A549 (cell line): ENCODE results near the gene TBC1D21. TPM values are rescaled to one million over a fixed set of nuclear protein-coding genes. Genes with fewer than 3 reads are reported as not detected.

Experiments
- ATAC-seq, 2 experiments: fragments of 200-7000 bp in 1 of 2; fragments of >200 bp in 1 of 2; cut with Nextera tagmentation in 1 of 2; cut with Tn5 transposase in 1 of 2; 3 replicates each; pipeline versions ENCODE4 v1.8.0 to v1.9.1; 2018 to 2020; ENCODE audit warnings: mild to moderate bottlenecking in 1 of 2, moderate library complexity in 1 of 2
- CTCF ChIA-PET: fragments of 300-600 bp; sonication (Branson Sonifier 250); formaldehyde crosslinking; extraction: SDS; loops from one replicate; lab custom pipeline; 2021; ENCODE audit warnings: antibody characterized with exemption, inconsistent platforms; lab: Yijun Ruan, JAX
- POLR2A ChIA-PET: fragments of 350-600 bp; formaldehyde crosslinking; extraction: SDS; loops from one replicate; lab custom pipeline; 2021; ENCODE audit warnings: antibody characterized with exemption, inconsistent platforms; lab: Yijun Ruan, JAX
- DNase-seq, 2 experiments: peaks; one replicate each; pipeline versions ENCODE4 v3.0.0 to v3.0.0-alpha.2; 2011 to 2016; ENCODE audit warnings: low read depth in 1 of 2, low spot score in 1 of 2
- FAIRE-seq: peaks from 2 replicates; lab custom pipeline; 2011; peaks lifted over from hg19 to GRCh38; lab: Jason Lieb, UNC
- H3K27ac ChIP-seq, 2 experiments: fragments of >200 bp; sonication (Bioruptor Twin); formaldehyde crosslinking; 3 replicates each; pipeline ENCODE4 v1.5.1; 2016 to 2017
- H3K4me1 ChIP-seq: fragments of >200 bp; sonication (Bioruptor Twin); formaldehyde crosslinking; 3 replicates; pipeline ENCODE4 v1.6.1; 2016
- H3K4me2 ChIP-seq: fragments of >200 bp; sonication (Bioruptor Twin); formaldehyde crosslinking; 3 replicates; pipeline ENCODE4 v1.6.1; 2016
- H3K4me3 ChIP-seq: fragments of >200 bp; sonication (Bioruptor Twin); formaldehyde crosslinking; 3 replicates; pipeline ENCODE4 v1.5.1; 2016
- H3K9me3 ChIP-seq: fragments of >200 bp; sonication (Bioruptor Twin); formaldehyde crosslinking; 3 replicates; pipeline ENCODE4 v1.6.1; 2016
- BHLHE40 ChIP-seq: IDR thresholded peaks from 2 replicates; pipeline ENCODE4 v1.6.1; 2012; ENCODE audit warnings: low read depth, low read length, inconsistent platforms
- CEBPB ChIP-seq, 2 experiments: fragments of >200 bp in 1 of 2; sonication (Bioruptor Twin) in 1 of 2; formaldehyde crosslinking in 1 of 2; IDR thresholded peaks; 2 replicates each; pipeline ENCODE4 v1.6.1; 2012 to 2016
- CHD2 ChIP-seq: fragments of 150-350 bp; IDR thresholded peaks from 2 replicates; pipeline ENCODE4 v1.6.1; 2014; ENCODE audit warnings: low read length; ENCODE audit not compliant: partially characterized antibody
- EHMT2 ChIP-seq: fragments of 200-600 bp; sonication (generic); IDR thresholded peaks from 2 replicates; pipeline ENCODE4 v1.6.1; 2016; ENCODE audit warnings: antibody characterized with exemption, low read depth, mild to moderate bottlenecking, moderate library complexity
- FOSL2 ChIP-seq, 2 experiments: fragments of 450-650 bp in 1 of 2; fragments of >200 bp in 1 of 2; sonication (Bioruptor Twin) in 1 of 2; formaldehyde crosslinking; IDR thresholded peaks; 2 replicates each; pipeline versions ENCODE4 v1.5.0 to v1.6.1; 2016 to 2020; ENCODE audit warnings: mild to moderate bottlenecking in 1 of 2, moderate library complexity in 1 of 2
- HDAC2 ChIP-seq: fragments of 200-600 bp; sonication (generic); IDR thresholded peaks from 2 replicates; pipeline ENCODE4 v1.6.1; 2016
- HEYL ChIP-seq: fragments of 250-450 bp; sonication (Bioruptor Pico); IDR thresholded peaks from 2 replicates; pipeline ENCODE4 v1.8.0; 2021; ENCODE audit warnings: mild to moderate bottlenecking, moderate library complexity
- HMGXB4 ChIP-seq: fragments of 250-450 bp; sonication (Bioruptor Pico); IDR thresholded peaks from 2 replicates; pipeline ENCODE4 v1.5.0; 2021; ENCODE audit warnings: mild to moderate bottlenecking, moderate library complexity, borderline replicate concordance
- HOXB13 ChIP-seq: fragments of 250-450 bp; sonication (Bioruptor Pico); IDR thresholded peaks from 2 replicates; pipeline ENCODE4 v1.5.0; 2020; ENCODE audit warnings: low read depth, mild to moderate bottlenecking, moderate library complexity
- JUNB ChIP-seq: fragments of >200 bp; sonication (Bioruptor Twin); formaldehyde crosslinking; IDR thresholded peaks from 2 replicates; pipeline ENCODE4 v1.6.1; 2016
- KDM1A ChIP-seq: fragments of 200-600 bp; sonication (generic); IDR thresholded peaks from 2 replicates; pipeline ENCODE4 v1.6.1; 2016; ENCODE audit warnings: low read depth, mild to moderate bottlenecking
- MAZ ChIP-seq: fragments of 150-350 bp; IDR thresholded peaks from 2 replicates; pipeline ENCODE4 v1.6.1; 2014; ENCODE audit warnings: antibody characterized with exemption, low read depth, low read length, borderline replicate concordance
- MYC ChIP-seq: IDR thresholded peaks from 2 replicates; pipeline ENCODE4 v1.6.1; 2012; ENCODE audit warnings: mild to moderate bottlenecking, inconsistent platforms, low read length, improper control_type of control experiment, borderline replicate concordance
- NFE2L2 ChIP-seq: fragments of 150-350 bp; conservative IDR thresholded peaks from 2 replicates; pipeline ENCODE4 v1.6.1; 2014; ENCODE audit warnings: low read length
- POLR2AphosphoS2 ChIP-seq: conservative IDR thresholded peaks from 2 replicates; pipeline ENCODE4 v1.6.1; 2012; ENCODE audit warnings: low read length, improper control_type of control experiment, inconsistent platforms
- RCOR1 ChIP-seq: fragments of 150-350 bp; IDR thresholded peaks from 2 replicates; pipeline ENCODE4 v1.6.1; 2014; ENCODE audit warnings: antibody characterized with exemption, low read length, low read depth
- SMC3 ChIP-seq: fragments of >200 bp; sonication (Bioruptor Twin); formaldehyde crosslinking; IDR thresholded peaks from 3 replicates; pipeline ENCODE4 v1.6.1; 2018; ENCODE audit warnings: inconsistent platforms
- TFCP2L1 ChIP-seq: fragments of 250-450 bp; sonication (Bioruptor Pico); IDR thresholded peaks from 2 replicates; pipeline ENCODE4 v1.5.0; 2021; ENCODE audit warnings: mild to moderate bottlenecking
- ZC3H11A ChIP-seq: fragments of 450-650 bp; IDR thresholded peaks from 2 replicates; pipeline ENCODE4 v1.6.1; 2014; ENCODE audit warnings: antibody characterized with exemption, mild to moderate bottlenecking
- ZFP36 ChIP-seq: fragments of 450-650 bp; IDR thresholded peaks from 2 replicates; pipeline ENCODE4 v1.6.1; 2014; ENCODE audit warnings: borderline replicate concordance; ENCODE audit not compliant: partially characterized antibody
- WGBS: methylation state at CpG from one replicate; pipeline ENCODE4 v1.1.6; 2017; ENCODE audit errors: missing lambda C conversion rate; 5-methylcytosine and 5-hydroxymethylcytosine counted together
- polyA plus RNA-seq, 4 experiments: library from polyadenylated mRNA; depleted of rRNA in 3 of 4; stranded (reverse); fragments of >200 nt; fragmentation: RNase III in 1 of 4; extraction: RNeasy Plus Mini Kit Qiagen cat#74134 plus additional on column Dnase treatment in 1 of 4; gene quantifications; 2 replicates in 3 of 4; 3 replicates in 1 of 4; pipeline ENCODE4 v1.2.3, GENCODE V29; 2011 to 2017
- TF ChIP-seq, protein P1 (sequence below): IDR thresholded peaks from 2 replicates; pipeline ENCODE4 v1.6.1; 2012; ENCODE audit warnings: low read depth, borderline replicate concordance
- TF ChIP-seq, protein P2 (sequence below): IDR thresholded peaks from 2 replicates; pipeline ENCODE4 v1.6.1; 2012
- TF ChIP-seq, protein P3 (sequence below): fragments of >200 bp; sonication (Bioruptor Twin); formaldehyde crosslinking; IDR thresholded peaks from 3 replicates; pipeline ENCODE4 v1.5.1; 2016

TBC1D21 gene
- polyA plus RNA-seq, 2 of the 4 experiments (the other 2 are of a cell fraction), result not detected

DNA sequence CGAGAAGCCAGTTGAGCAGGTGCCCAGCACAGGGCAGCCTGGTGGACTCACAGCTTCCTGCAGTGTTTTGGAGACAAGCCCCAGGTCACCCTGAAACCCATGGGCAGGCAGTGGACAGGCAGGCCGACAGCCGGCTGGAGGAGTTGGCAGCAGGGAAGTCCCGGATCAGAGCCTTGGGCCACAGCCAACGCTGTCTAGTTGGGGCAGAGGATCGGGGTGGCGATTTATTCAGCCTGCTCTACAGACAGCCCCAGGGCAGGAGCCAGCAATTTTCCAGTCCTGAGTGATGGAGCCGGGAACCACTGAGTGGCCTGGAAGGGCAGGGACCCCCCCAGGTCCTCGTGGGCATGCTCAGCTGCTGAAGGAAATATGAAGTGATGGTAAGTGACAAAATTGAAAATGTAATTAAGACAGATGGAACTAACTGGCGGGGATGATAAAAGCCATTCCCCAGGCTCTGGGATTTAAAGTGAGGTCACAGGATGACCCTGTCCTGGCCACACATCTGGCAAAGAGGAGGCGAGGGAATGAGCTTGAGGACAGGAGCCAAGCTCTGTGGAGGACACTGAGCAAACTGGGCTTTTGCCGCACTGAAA is 34.4 kb upstream of the TBC1D21 start:
- 18% methylated on average over 8 of the region's 12 CpGs for WGBS
- TF ChIP-seq POLR2AphosphoS2 (no peak), HEYL (CRISPR knock-in tag) (no peak), HDAC2 (no peak), CEBPB (IDR thresholded peaks at IDR 0.05) (no peak), JUNB (no peak), KDM1A (no peak), CHD2 (no peak), RCOR1 (no peak)
- TF ChIP-seq, protein P1, sequence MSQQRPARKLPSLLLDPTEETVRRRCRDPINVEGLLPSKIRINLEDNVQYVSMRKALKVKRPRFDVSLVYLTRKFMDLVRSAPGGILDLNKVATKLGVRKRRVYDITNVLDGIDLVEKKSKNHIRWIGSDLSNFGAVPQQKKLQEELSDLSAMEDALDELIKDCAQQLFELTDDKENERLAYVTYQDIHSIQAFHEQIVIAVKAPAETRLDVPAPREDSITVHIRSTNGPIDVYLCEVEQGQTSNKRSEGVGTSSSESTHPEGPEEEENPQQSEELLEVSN, result no peak
- TF ChIP-seq, protein P2, sequence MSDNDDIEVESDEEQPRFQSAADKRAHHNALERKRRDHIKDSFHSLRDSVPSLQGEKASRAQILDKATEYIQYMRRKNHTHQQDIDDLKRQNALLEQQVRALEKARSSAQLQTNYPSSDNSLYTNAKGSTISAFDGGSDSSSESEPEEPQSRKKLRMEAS, result no peak
- ChIA-PET POLR2A (no interaction called here), CTCF (interaction anchor here (0.7 to 1.6 kb wide), 2 partner anchors 8 to 472 kb away, joined by 3 to 5 read pairs; no protein-coding TSS in a partner anchor)
- Histone ChIP-seq H3K9me3 (no peaks in the 10 kb centered on the region), H3K4me3 (no peak overlapping the region), H3K27ac (no peak overlapping the region), H3K4me2 (no peak overlapping the region), H3K4me1 (no peaks in the 10 kb centered on the region)
- DNase-seq (no peak), FAIRE-seq (no peak), ATAC-seq (0 out of 6 replicates have a peak, but pooled peaks of 1 of the 2 experiments have one; percentile 34)

DNA sequence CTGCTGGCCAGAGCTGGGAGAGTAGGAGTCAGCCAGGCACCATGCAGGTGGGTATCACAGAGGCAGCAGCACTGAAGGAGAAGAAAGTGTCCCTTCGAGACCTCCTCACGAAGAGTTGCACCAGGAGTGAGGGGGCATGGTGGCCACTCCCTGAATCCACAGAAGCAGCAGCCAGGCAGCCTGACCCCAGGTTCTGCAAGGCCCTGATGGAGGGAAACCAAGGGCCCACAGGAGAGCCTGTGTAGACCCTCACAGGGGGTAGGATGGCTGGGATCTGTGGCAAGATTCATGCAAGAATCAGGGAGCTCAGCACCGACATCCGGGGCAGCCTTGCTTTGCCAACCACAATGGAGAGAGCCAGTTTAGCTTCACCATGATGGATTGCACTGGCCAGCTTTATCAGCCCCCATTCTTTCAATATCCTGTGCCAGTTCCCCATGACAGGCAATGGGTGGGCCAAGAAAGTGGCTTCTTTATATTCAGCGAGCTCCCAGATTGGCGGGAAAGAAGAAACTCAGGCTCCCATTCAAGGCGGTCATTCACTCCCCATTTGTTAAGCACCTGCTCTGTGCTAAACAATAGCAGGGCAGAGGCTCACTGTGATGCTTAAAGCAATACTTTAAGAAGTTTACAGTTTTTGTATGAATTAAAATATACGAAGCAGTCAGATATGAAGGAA is 33.5 kb upstream of the TBC1D21 start:
- no peak for ATAC-seq
- no peak overlapping the region for H3K27ac ChIP-seq

DNA sequence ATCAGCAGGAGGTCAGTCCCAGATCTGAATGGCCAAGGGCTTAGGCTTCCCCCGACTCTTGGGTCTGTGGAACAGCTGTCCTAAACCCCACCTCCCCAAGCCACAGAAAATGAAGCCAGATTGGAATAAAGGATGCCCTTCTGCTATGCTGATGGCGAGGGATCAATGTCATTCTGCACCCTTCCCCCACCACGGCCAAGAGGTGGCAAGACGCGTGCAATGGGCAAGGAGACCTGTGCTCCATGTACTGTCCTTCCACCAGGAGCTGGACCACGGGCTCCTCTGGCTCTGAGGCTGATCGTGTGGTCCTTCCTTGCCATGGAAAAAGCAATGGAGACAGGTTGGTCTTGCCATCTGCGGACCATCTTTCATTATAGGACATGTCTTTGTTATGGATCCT is 32.6 kb upstream of the TBC1D21 start:
- H3K4me2 ChIP-seq, result no peak overlapping the region
- H3K4me3 ChIP-seq, result no peak overlapping the region
- POLR2A ChIA-PET, result no interaction called here
- DNase-seq, result no peak
- no peaks in the 10 kb centered on the region for H3K9me3 ChIP-seq
- H3K27ac ChIP-seq, result no peak overlapping the region
- FAIRE-seq, result no peak
- H3K4me1 ChIP-seq, result no peaks in the 10 kb centered on the region
- ATAC-seq, result no peak
- WGBS, result 10% methylated on average over 5 of the region's 8 CpGs
- CTCF ChIA-PET, result no interaction called here
- TF ChIP-seq EHMT2 (no peak), POLR2AphosphoS2 (no peak), ZFP36 (no peak), BHLHE40 (no peak), TFCP2L1 (CRISPR knock-in tag) (no peak), HDAC2 (no peak), SMC3 (no peak), ZC3H11A (no peak), FOSL2 (IDR thresholded peaks at IDR 0.05) (no peak), FOSL2 (CRISPR knock-in tag; IDR thresholded peaks at IDR 0.05) (no peak), KDM1A (no peak), HMGXB4 (no peak), HOXB13 (CRISPR knock-in tag) (no peak), JUNB (no peak), NFE2L2 (no peak)
- TF ChIP-seq, protein P3, sequence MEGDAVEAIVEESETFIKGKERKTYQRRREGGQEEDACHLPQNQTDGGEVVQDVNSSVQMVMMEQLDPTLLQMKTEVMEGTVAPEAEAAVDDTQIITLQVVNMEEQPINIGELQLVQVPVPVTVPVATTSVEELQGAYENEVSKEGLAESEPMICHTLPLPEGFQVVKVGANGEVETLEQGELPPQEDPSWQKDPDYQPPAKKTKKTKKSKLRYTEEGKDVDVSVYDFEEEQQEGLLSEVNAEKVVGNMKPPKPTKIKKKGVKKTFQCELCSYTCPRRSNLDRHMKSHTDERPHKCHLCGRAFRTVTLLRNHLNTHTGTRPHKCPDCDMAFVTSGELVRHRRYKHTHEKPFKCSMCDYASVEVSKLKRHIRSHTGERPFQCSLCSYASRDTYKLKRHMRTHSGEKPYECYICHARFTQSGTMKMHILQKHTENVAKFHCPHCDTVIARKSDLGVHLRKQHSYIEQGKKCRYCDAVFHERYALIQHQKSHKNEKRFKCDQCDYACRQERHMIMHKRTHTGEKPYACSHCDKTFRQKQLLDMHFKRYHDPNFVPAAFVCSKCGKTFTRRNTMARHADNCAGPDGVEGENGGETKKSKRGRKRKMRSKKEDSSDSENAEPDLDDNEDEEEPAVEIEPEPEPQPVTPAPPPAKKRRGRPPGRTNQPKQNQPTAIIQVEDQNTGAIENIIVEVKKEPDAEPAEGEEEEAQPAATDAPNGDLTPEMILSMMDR, result no peak

More for the DNA sequence above, 33.5 kb upstream of the TBC1D21 start:
- CTCF ChIA-PET, result interaction anchor here (1.6 kb wide), 1 partner anchor 9 kb away, joined by 5 read pairs; no protein-coding TSS in a partner anchor
- DNase-seq (no peak), FAIRE-seq (no peak)
- Histone ChIP-seq H3K4me1 (no peaks in the 10 kb centered on the region), H3K4me3 (no peak overlapping the region)
- TF ChIP-seq MYC (no peak), HEYL (CRISPR knock-in tag) (no peak), CHD2 (no peak), RCOR1 (no peak), ZC3H11A (no peak), MAZ (no peak), POLR2AphosphoS2 (no peak)
- TF ChIP-seq, protein P3, result no peak
- TF ChIP-seq, all 56 proteins: peak for 0
- Histone ChIP-seq H3K4me2 (no peak overlapping the region), H3K9me3 (no peaks in the 10 kb centered on the region)
- POLR2A ChIA-PET, result no interaction called here
- 54% methylated on average over 7 of the region's 8 CpGs for WGBS
